IMR-90 (cell line): ENCODE measurements around the gene ZNF558. TPM values are rescaled to one million over a fixed set of nuclear protein-coding genes. Genes with fewer than 3 reads are reported as not detected.

Experiments
- ATAC-seq: fragments of 200-7000 bp; cut with Tn5 transposase; 2 replicates; pipeline ENCODE4 v1.9.1; 2020; ENCODE audit warnings: low read depth, mild to moderate bottlenecking, moderate library complexity
- BruUV-seq: library from RNA; stranded (reverse); fragments of 400-500 nt; replicated peaks from 2 replicates; lab custom pipeline; 2021; lab: Mats Ljungman, UMichigan
- CTCF ChIA-PET: fragments of 300-600 bp; formaldehyde crosslinking; extraction: SDS; loops from one replicate; lab custom pipeline; 2021; ENCODE audit warnings: antibody characterized with exemption; lab: Yijun Ruan, JAX
- POLR2A ChIA-PET: fragments of 300-600 bp; sonication (Branson Sonifier 250); formaldehyde crosslinking; loops from one replicate; lab custom pipeline; 2022; ENCODE audit warnings: antibody characterized with exemption; ENCODE audit not compliant: unreplicated experiment; lab: Charles Lee
- DNase-seq: peaks from one replicate; pipeline ENCODE4 v3.0.0; 2013
- H2AFZ ChIP-seq: replicated peaks from 2 replicates; pipeline ENCODE3; 2013; ENCODE audit warnings: low read length, mild to moderate bottlenecking; ENCODE audit not compliant: poor library complexity
- H2AK5ac ChIP-seq: 2 replicates; pipeline ENCODE4 v1.6.1; 2013; ENCODE audit warnings: low read depth, low read length, inconsistent platforms
- H2AK9ac ChIP-seq: replicated peaks from 2 replicates; pipeline ENCODE3; 2013; ENCODE audit warnings: mild to moderate bottlenecking, low read depth, low read length, moderate library complexity; ENCODE audit not compliant: poor library complexity
- H2BK120ac ChIP-seq: 2 replicates; pipeline ENCODE4 v1.6.1; 2013; ENCODE audit warnings: low read depth, low read length, inconsistent platforms
- H2BK15ac ChIP-seq: 3 replicates; pipeline ENCODE4 v1.6.1; 2013; ENCODE audit warnings: low read depth, low read length, inconsistent platforms
- H2BK20ac ChIP-seq: 2 replicates; pipeline ENCODE4 v1.6.1; 2013; ENCODE audit warnings: low read depth, mild to moderate bottlenecking, inconsistent platforms, low read length, moderate library complexity
- H2BK5ac ChIP-seq: 2 replicates; pipeline ENCODE4 v1.6.1; 2013; ENCODE audit warnings: mild to moderate bottlenecking, low read depth, low read length, inconsistent platforms; ENCODE audit not compliant: poor library complexity, severe bottlenecking
- H3K14ac ChIP-seq: replicated peaks from 2 replicates; pipeline ENCODE4 v1.6.1; 2013; ENCODE audit warnings: low read depth, low read length, inconsistent platforms
- H3K18ac ChIP-seq: 2 replicates; pipeline ENCODE4 v1.6.1; 2013; ENCODE audit warnings: low read depth, low read length, control low read depth
- H3K23ac ChIP-seq: 2 replicates; pipeline ENCODE4 v1.6.1; 2013; ENCODE audit warnings: low read depth, low read length, inconsistent platforms
- H3K27ac ChIP-seq: 2 replicates; pipeline ENCODE4 v1.5.1; 2013; ENCODE audit warnings: mild to moderate bottlenecking, control low read depth, low read length; ENCODE audit not compliant: insufficient read depth
- H3K27me3 ChIP-seq: 2 replicates; pipeline ENCODE4 v1.6.1; 2013; ENCODE audit warnings: low read length; ENCODE audit not compliant: control insufficient read depth, insufficient read depth
- H3K36me3 ChIP-seq: 2 replicates; pipeline ENCODE4 v1.6.1; 2013; ENCODE audit warnings: low read length, mixed read lengths; ENCODE audit not compliant: control insufficient read depth, insufficient read depth
- H3K4ac ChIP-seq: 2 replicates; pipeline ENCODE4 v1.6.1; 2013; ENCODE audit warnings: low read depth, low read length, inconsistent platforms
- H3K4me1 ChIP-seq: 2 replicates; pipeline ENCODE4 v1.6.1; 2013; ENCODE audit warnings: low read length, mixed read lengths; ENCODE audit not compliant: control insufficient read depth, insufficient read depth
- H3K4me2 ChIP-seq: 2 replicates; pipeline ENCODE4 v1.6.1; 2013; ENCODE audit warnings: low read depth, mild to moderate bottlenecking, control low read depth, low read length, moderate library complexity
- H3K4me3 ChIP-seq: 2 replicates; pipeline ENCODE4 v1.5.1; 2013; ENCODE audit warnings: low read depth, mild to moderate bottlenecking, control low read depth, low read length, moderate library complexity; ENCODE audit not compliant: insufficient read depth
- H3K56ac ChIP-seq: 2 replicates; pipeline ENCODE4 v1.6.1; 2013; ENCODE audit warnings: low read length, inconsistent platforms; ENCODE audit not compliant: insufficient read depth; ENCODE audit errors: extremely low read depth
- H3K79me1 ChIP-seq, 2 experiments: 2 replicates each; pipeline ENCODE4 v1.6.1; 2013; ENCODE audit warnings: low read length in 2 of 2, inconsistent platforms in 1 of 2, low read depth in 1 of 2
- H3K9ac ChIP-seq: 2 replicates; pipeline ENCODE4 v1.6.1; 2013; ENCODE audit warnings: low read depth, low read length, control low read depth
- H3K9me1 ChIP-seq: 2 replicates; pipeline ENCODE4 v1.6.1; 2013; ENCODE audit warnings: low read length, inconsistent platforms; ENCODE audit not compliant: insufficient read depth
- H3K9me3 ChIP-seq: 2 replicates; pipeline ENCODE4 v1.6.1; 2013; ENCODE audit warnings: low read length; ENCODE audit not compliant: control insufficient read depth, insufficient read depth
- H4K20me1 ChIP-seq: 2 replicates; pipeline ENCODE4 v1.6.1; 2013; ENCODE audit warnings: low read length, inconsistent platforms; ENCODE audit not compliant: insufficient read depth
- H4K5ac ChIP-seq: 2 replicates; pipeline ENCODE4 v1.6.1; 2013; ENCODE audit warnings: mild to moderate bottlenecking, low read depth, low read length, control low read depth
- H4K8ac ChIP-seq, 2 experiments: 2 replicates each; pipeline ENCODE4 v1.6.1; 2013; ENCODE audit warnings: low read depth in 2 of 2, low read length in 2 of 2, control low read depth in 1 of 2, inconsistent platforms in 1 of 2
- H4K91ac ChIP-seq: 2 replicates; pipeline ENCODE4 v1.6.1; 2013; ENCODE audit warnings: low read depth, low read length, inconsistent platforms; ENCODE audit not compliant: insufficient read depth
- BHLHE40 ChIP-seq: fragments of 150-350 bp; IDR thresholded peaks from 2 replicates; pipeline ENCODE4 v1.6.1; 2016; ENCODE audit warnings: mild to moderate bottlenecking, low read depth, low read length
- CEBPB ChIP-seq: IDR thresholded peaks from 2 replicates; pipeline ENCODE4 v1.6.1; 2012; ENCODE audit warnings: low read depth, low read length, improper control_type of control experiment
- CHD1 ChIP-seq: IDR thresholded peaks from 2 replicates; pipeline ENCODE4 v1.6.1; 2012; ENCODE audit warnings: low read depth, low read length, improper control_type of control experiment
- CTCF ChIP-seq: conservative IDR thresholded peaks from 2 replicates; pipeline ENCODE4 v1.5.1; 2012; ENCODE audit warnings: mild to moderate bottlenecking, low read depth, low read length, improper control_type of control experiment
- ELK1 ChIP-seq: fragments of 150-350 bp; IDR thresholded peaks from 2 replicates; pipeline ENCODE4 v1.6.1; 2016; ENCODE audit warnings: low read depth, mild to moderate bottlenecking, low read length, moderate library complexity, borderline replicate concordance
- MAFK ChIP-seq: IDR thresholded peaks from 2 replicates; pipeline ENCODE4 v1.6.1; 2012; ENCODE audit warnings: low read depth, low read length, improper control_type of control experiment
- MXI1 ChIP-seq: IDR thresholded peaks from 2 replicates; pipeline ENCODE4 v1.6.1; 2012; ENCODE audit warnings: low read depth, mild to moderate bottlenecking, low read length, moderate library complexity, borderline replicate concordance
- RCOR1 ChIP-seq: IDR thresholded peaks from 2 replicates; pipeline ENCODE4 v1.6.1; 2012; ENCODE audit warnings: mild to moderate bottlenecking, low read length, improper control_type of control experiment; ENCODE audit not compliant: insufficient replicate concordance
- USF2 ChIP-seq: fragments of 150-350 bp; IDR thresholded peaks from 2 replicates; pipeline ENCODE4 v1.6.1; 2017; ENCODE audit warnings: mild to moderate bottlenecking, antibody characterized with exemption, low read length, low read depth
- WGBS, 2 experiments: methylation state at CpG; one replicate each; pipeline versions ENCODE4 v1.1.5 to v1.1.7; 2013; ENCODE audit warnings: missing lambda C conversion rate in 2 of 2; ENCODE audit not compliant: insufficient read length in 1 of 2; ENCODE audit errors: extremely low coverage in 2 of 2; 5-methylcytosine and 5-hydroxymethylcytosine counted together
- dilution Hi-C: fragments of 300-500 bp; cut with HindIII; formaldehyde crosslinking; loops from one replicate; pipeline ENCODE4 v1.14.3; 2018; ENCODE audit warnings: low sequenced_read_pairs; ENCODE audit not compliant: unreplicated experiment
- in situ Hi-C: fragments of 300-500 bp; cut with MboI; formaldehyde crosslinking; loops from 3 replicates; pipeline ENCODE4 v1.14.3; 2019; ENCODE audit warnings: low sequenced_read_pairs, inconsistent platforms, mixed read lengths
- intact Hi-C: fragments of 100-400 bp; cut with micrococcal nuclease; formaldehyde crosslinking; loops from 2 replicates; pipeline ENCODE4 v1.10.0; 2022
- polyA plus RNA-seq, 3 experiments: library from polyadenylated mRNA; depleted of rRNA; stranded (reverse); fragments of >200 nt; gene quantifications; 2 replicates each; pipeline ENCODE4 v1.2.3, GENCODE V29; 2012; ENCODE audit warnings: low replicate concordance in 1 of 3
- total RNA-seq: library from RNA; depleted of rRNA; stranded (reverse); fragments of >200 nt; gene quantifications from 2 replicates; pipeline ENCODE4 v1.2.3, GENCODE V29; 2012

ZNF558 gene
- total and polyA plus RNA-seq, 2 of the 4 experiments (the other 2 are of a cell fraction): 14.3 to 21.0 TPM

DNA sequence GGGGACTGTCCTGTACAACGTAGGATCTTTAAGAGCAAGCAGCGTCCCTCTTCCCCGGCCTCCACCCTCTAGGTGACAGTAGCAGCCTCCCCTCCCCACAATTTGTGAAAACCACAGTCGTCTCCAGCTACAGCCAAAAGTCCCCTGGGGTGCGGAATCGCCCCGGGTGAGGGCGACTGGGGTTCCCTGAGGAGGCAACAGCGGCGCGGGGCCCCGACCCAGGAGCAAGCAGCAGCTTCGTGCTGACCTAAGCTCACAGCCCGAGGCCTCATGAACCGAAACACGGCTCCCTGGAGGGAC is 322 bp downstream of the ZNF558 start:
- Histone ChIP-seq H3K4me3 (peak overlapping the region; percentile 73), H3K36me3 (peaks cover 6% of the 10 kb centered on the region), H3K14ac (peak overlapping the region; percentile 33), H3K23ac (peak overlapping the region; percentile 18; the same call in 1 of the 2 replicates), H4K91ac (peak overlapping the region; percentile 41; the same call in 1 of the 2 replicates), H3K4me2 (peak overlapping the region; percentile 80), H2AK9ac (peak overlapping the region; percentile 91), H3K4ac (peak overlapping the region; percentile 83), H2BK120ac (no peak overlapping the region), H2BK20ac (no peak overlapping the region), H3K18ac (no peak overlapping the region; the same call in 1 of the 2 replicates), H4K5ac (peak overlapping the region; percentile 0; the same call in 1 of the 2 replicates), H3K79me1 (peaks cover 8 to 9% of the 10 kb centered on the region in 2 experiments; a peak in 3 of 4 replicates), H2BK5ac (peak overlapping the region; percentile 43), H4K8ac (peak overlapping the region; percentile 77 to 87), H2BK15ac (no peak overlapping the region), H2AFZ (peak overlapping the region; percentile 100), H3K56ac (no peak overlapping the region), H4K20me1 (no peaks in the 10 kb centered on the region), H3K9ac (peak overlapping the region; percentile 55), H3K9me1 (no peaks in the 10 kb centered on the region), H3K27me3 (no peaks in the 10 kb centered on the region), H2AK5ac (no peak overlapping the region), H3K9me3 (no peaks in the 10 kb centered on the region), H3K4me1 (peaks cover 4% of the 10 kb centered on the region), H3K27ac (peak overlapping the region; percentile 51)
- ChIA-PET POLR2A (no interaction called here), CTCF (interaction anchor here (0.7 kb wide), 1 partner anchor 783 kb away, joined by 5 read pairs; no protein-coding TSS in a partner anchor)
- dilution Hi-C loops (no loop called here), intact Hi-C loops (loop anchor here (1.0 to 5.0 kb wide), 3 partner anchors 177 to 244 kb away; no protein-coding TSS in a partner anchor), in situ Hi-C loops (no loop called here)
- no peak for DNase-seq
- no TSS peak for BruUV-seq
- WGBS, 2 experiments: 3% methylated on average over 7 of the region's 16 CpGs; no CpG with 5 or more reads in 1 of the 2 experiments
- TF ChIP-seq MAFK (no peak), CTCF (no peak), MXI1 (no peak), BHLHE40 (no peak), CEBPB (no peak), CHD1 (no peak), ELK1 (no peak), USF2 (no peak), RCOR1 (no peak)
- peak; percentile 9 for ATAC-seq
